Ishikawa (cell line): ENCODE measurements around the gene PARD6G.

ENCODE experiments used
- CEBPB ChIP-seq: IDR thresholded peaks from 2 replicates; pipeline ENCODE4 v1.6.1; 2012
- CREB1 ChIP-seq: IDR thresholded peaks from 2 replicates; pipeline ENCODE4 v1.6.1; 2012; ENCODE audit warnings: low read depth
- EGR1 ChIP-seq: IDR thresholded peaks from 2 replicates; pipeline ENCODE4 v1.6.1; 2012
- EP300 ChIP-seq: IDR thresholded peaks from 2 replicates; pipeline ENCODE4 v1.6.1; 2012; ENCODE audit warnings: borderline replicate concordance
- NFIC ChIP-seq: IDR thresholded peaks from 2 replicates; pipeline ENCODE4 v1.6.1; 2012
- REST ChIP-seq: IDR thresholded peaks from 2 replicates; pipeline ENCODE4 v1.6.1; 2012; ENCODE audit warnings: low read depth, mild to moderate bottlenecking
- TAF1 ChIP-seq: IDR thresholded peaks from 2 replicates; pipeline ENCODE4 v1.6.1; 2012; ENCODE audit warnings: low read depth, mild to moderate bottlenecking

GRCh38 chr18:80213182-80213581 is 34.1 kb downstream of the PARD6G start:
- no peak for TF ChIP-seq CEBPB
- no peak for TF ChIP-seq REST
- no peak for TF ChIP-seq CREB1
- TF ChIP-seq NFIC = no peak
- no peak for TF ChIP-seq TAF1
- TF ChIP-seq EGR1 = no peak
- no peak for TF ChIP-seq EP300
